Bronchial epithelial cell (primary cell): Measurements from ENCODE around the gene MARCHF3. TPM values are rescaled to one million over a fixed set of nuclear protein-coding genes. Genes with fewer than 3 reads are reported as not detected.

Experiments used
- DNase-seq: peaks from one replicate; pipeline ENCODE4 v3.0.0-alpha.2; 2010; ENCODE audit warnings: low read depth
- FAIRE-seq: peaks from 2 replicates; lab custom pipeline; 2011; peaks lifted over from hg19 to GRCh38; lab: Jason Lieb, UNC
- H3K27me3 ChIP-seq: 2 replicates; pipeline ENCODE4 v1.5.1; 2011; ENCODE audit warnings: low read length; ENCODE audit not compliant: control insufficient read depth, insufficient read depth
- H3K36me3 ChIP-seq: 2 replicates; pipeline ENCODE4 v1.5.1; 2011; ENCODE audit warnings: low read length; ENCODE audit not compliant: control insufficient read depth, insufficient read depth
- H3K4me3 ChIP-seq: 2 replicates; pipeline ENCODE4 v1.5.1; 2011; ENCODE audit warnings: mild to moderate bottlenecking, low read depth, low read length, control low read depth
- total RNA-seq: library from RNA; depleted of rRNA; stranded (reverse); fragments of >200 nt; gene quantifications from 2 replicates; pipeline ENCODE4 v1.2.1, GENCODE V29; 2014
- TF ChIP-seq, protein P1 (sequence below): IDR thresholded peaks from 2 replicates; pipeline ENCODE4 v1.5.1; 2011; ENCODE audit warnings: mild to moderate bottlenecking, moderate library complexity, low read length, control low read depth, inconsistent platforms; ENCODE audit not compliant: insufficient read depth, severe bottlenecking

The MARCHF3 gene
- total RNA-seq, 1 donor from 2014 or later: 1.6 TPM

DNA sequence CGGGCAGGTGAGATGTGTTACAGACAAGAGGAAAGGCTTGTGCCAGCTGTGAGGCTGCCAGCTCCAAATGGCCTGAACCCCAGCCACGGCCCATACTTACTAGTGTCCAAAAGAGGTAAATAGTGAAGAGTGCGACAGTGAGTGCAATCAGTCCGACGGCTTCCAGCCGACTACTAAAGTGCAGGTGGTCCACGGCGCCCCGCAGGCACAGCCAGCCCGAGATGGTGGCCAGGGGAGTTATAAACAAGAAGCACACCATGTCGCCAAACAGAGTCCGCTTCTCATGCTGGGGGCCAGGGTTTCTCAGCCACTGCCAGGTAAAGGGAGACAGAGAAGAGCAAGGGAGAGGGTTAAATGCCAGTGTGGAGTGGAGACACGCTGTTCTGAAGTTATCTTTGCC lies 152.3 kb downstream of the MARCHF3 start:
- DNase-seq (no peak), FAIRE-seq (no peak)
- no peaks in the 10 kb centered on the region for H3K27me3 ChIP-seq
- no peaks in the 10 kb centered on the region for H3K36me3 ChIP-seq
- TF ChIP-seq, protein P1, sequence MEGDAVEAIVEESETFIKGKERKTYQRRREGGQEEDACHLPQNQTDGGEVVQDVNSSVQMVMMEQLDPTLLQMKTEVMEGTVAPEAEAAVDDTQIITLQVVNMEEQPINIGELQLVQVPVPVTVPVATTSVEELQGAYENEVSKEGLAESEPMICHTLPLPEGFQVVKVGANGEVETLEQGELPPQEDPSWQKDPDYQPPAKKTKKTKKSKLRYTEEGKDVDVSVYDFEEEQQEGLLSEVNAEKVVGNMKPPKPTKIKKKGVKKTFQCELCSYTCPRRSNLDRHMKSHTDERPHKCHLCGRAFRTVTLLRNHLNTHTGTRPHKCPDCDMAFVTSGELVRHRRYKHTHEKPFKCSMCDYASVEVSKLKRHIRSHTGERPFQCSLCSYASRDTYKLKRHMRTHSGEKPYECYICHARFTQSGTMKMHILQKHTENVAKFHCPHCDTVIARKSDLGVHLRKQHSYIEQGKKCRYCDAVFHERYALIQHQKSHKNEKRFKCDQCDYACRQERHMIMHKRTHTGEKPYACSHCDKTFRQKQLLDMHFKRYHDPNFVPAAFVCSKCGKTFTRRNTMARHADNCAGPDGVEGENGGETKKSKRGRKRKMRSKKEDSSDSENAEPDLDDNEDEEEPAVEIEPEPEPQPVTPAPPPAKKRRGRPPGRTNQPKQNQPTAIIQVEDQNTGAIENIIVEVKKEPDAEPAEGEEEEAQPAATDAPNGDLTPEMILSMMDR: no peak
- no peak overlapping the region for H3K4me3 ChIP-seq

DNA sequence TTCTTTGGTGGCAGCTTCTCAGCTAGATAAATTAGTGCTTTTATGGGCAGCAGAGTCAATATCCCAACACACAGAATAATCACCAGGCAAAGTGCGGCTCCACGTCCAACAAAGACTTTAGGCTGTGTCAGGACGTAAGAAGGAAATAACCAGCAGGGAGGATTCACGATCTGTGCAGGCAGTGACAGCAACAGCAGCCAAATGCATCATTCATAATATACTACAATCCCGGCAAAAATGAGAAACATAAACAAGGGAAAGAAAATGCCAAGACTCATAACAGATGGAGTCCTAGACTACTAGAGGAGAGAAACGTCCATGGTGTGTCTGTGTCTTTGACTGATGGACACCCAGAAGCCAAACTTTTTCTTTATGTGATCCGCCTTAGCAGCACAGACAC lies 152.8 kb downstream of the MARCHF3 start:
- no peak for FAIRE-seq
- H3K4me3 ChIP-seq: no peak overlapping the region
- H3K27me3 ChIP-seq: no peaks in the 10 kb centered on the region
- DNase-seq: no peak
- no peaks in the 10 kb centered on the region for H3K36me3 ChIP-seq
- TF ChIP-seq, protein P1: no peak

DNA sequence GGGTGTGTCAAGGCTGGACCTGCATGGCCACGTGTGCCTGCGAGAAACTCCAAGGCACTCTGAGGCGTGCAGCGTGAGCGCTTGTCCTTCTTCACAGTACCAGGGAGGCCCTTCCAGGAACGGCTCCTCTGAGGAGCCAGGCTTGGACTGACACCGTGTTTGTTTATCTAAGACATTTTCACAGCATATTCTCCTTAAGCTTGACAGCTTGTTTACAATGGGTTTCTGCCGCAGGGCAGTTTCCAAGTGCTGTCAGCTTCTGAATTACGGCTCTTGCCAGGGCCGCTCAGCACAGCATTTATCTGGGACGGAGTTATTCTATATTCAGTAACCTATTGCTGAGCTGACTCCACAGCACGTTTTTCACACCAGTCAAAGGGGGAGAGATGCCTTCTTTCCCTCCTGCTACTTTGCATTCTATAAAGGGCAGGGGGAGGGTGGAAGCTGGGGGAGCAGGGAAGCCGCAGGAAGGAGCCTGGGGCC lies 155.0 kb downstream of the MARCHF3 start:
- H3K4me3 ChIP-seq: no peak overlapping the region
- TF ChIP-seq, protein P1: no peak
- H3K36me3 ChIP-seq: no peaks in the 10 kb centered on the region
- H3K27me3 ChIP-seq: no peaks in the 10 kb centered on the region
- DNase-seq (no peak), FAIRE-seq (no peak)

DNA sequence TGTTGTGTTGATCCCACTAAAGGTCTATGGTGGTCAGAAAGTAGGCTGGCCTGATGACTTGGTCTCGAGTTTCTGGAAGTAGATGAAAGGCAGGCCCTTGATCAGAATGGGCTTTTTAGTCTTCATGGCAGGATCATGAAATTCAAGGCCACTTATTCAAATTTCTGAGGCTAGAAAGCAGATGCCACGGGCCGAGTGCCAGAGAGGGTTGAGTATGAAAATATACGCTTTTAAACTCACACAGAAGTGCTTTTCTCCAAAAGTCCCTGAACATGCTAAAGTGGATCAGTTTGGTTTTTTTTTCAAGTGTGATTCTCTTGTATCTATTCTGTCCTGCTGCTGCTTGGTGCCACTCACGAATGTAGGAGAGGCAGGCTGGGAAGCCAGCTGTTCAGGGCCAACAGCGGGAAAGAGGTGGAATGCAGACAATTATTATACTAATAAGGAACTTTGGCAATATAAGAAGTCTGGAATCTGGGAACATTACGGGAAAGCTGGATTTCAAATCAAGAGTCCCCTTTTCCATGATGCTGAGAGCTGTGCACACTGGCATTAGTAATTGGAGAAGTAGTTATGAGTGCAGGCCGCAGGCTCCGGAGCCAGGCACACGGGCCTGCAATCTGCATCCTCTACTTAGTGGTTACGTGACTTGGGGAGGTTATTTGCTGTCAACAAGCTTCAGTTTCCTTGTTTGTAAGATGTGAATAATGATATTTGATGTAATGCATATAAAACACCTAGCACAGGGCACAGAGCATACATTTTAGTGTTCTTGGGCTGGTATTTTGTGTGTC lies 157.6 kb downstream of the MARCHF3 start:
- FAIRE-seq (no peak), DNase-seq (no peak)

DNA sequence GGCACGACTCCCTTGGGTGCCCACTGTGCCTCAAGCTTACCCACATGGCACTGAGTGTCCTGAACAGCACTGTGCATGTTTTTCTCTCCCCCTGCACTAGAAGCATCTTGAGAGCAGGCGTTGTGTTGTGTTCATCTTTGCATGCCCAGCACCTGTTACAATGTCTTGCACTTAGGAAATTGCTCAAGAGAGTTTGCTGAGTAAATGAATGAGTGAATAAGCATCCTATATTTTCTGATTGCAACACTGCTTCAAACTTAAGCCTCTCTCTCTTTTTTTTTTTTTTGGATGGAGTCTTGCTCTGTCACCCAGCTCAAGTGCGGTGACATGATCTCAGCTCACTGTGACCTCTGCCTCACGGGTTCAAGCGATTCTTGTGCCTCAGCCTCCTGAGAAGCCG lies 158.9 kb downstream of the MARCHF3 start:
- no peak overlapping the region for H3K4me3 ChIP-seq
- H3K36me3 ChIP-seq: no peaks in the 10 kb centered on the region
- DNase-seq (peak; percentile 68), FAIRE-seq (no peak)
- H3K27me3 ChIP-seq: peaks cover 3% of the 10 kb centered on the region
- TF ChIP-seq, protein P1: no peak

More for the DNA sequence above, 157.6 kb downstream of the MARCHF3 start:
- peaks cover 3% of the 10 kb centered on the region for H3K27me3 ChIP-seq
- no peak overlapping the region for H3K4me3 ChIP-seq
- TF ChIP-seq, protein P1: no peak
- no peaks in the 10 kb centered on the region for H3K36me3 ChIP-seq
